C4-2B (cell line): ENCODE data around the gene PPM1L.

Experiments used
- CTCF ChIP-seq: fragments of 450-650 bp; conservative IDR thresholded peaks from 2 replicates; pipeline ENCODE4 v1.5.1; 2017; ENCODE audit warnings: mild to moderate bottlenecking
- ZFX ChIP-seq: fragments of 450-650 bp; IDR thresholded peaks from 2 replicates; pipeline ENCODE4 v1.6.1; 2017

DNA sequence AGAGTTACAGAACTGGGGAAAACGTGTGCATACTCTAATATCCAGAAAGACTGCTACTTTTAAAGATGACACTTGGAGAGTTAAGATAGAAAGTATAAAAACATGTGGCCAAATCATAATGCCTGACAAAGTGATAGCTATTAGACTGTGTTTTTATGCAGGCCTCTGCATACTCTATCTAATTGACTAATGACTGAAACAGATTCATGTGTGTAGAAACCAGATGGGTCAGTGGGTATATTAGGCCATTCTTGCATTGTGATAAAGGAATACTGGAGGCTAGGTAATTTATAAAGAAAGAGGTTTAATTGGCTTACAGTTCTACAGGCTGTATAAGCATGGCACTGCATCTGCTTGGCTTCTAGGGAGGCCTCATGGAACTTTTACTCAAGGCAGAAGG, 71.5 kb downstream of the PPM1L start:
- TF ChIP-seq CTCF (no peak), ZFX (no peak)
